Measurements from ENCODE around the gene ZDHHC12.
"Not testable (repeated sequence)": the region's sequence is repeated elsewhere in the genome, so short reads cannot be mapped to it uniquely, and the experiment has no call there.

Gene ZDHHC12

DNA sequence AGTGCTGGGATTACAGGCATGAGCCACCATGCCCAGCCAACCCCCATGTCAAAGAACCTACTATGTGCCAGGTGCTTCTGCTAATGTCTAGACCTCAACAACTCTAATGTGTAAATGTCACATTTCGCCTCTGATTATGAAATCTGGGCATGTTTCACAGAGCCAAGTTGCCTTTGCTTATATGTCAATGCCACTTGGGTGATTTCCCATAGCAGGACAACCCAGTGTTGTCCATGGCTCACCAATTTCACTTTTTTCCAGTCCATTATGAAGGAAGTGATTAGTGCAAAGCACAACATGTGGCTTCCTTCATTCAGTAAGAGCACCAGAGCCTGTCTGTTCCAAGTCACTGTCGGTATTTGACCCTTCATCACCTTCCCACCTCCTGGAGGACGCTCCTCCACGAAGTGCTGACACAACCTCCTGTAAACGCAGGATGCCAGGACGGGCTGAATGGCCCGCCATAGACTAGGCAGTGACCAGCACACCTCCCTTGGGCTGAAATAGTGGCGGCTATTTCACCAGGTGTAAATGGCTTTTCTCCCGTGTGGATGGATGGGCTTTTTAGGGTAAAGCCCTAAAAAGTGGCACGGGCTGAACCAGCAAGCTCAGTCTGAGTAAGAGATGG, 22.6 kb downstream of the ZDHHC12 start:
- DNase-seq (no peak), ATAC-seq (replicated peaks) (no peak)
- Mint-ChIP-seq H3K4me1 (ENCODE audit: low read depth in 2 of 2) (peaks cover 12 to 16% of the 10 kb centered on the region in 2 donors), H3K27ac (no peak overlapping the region), H3K9me3 (no peaks in the 10 kb centered on the region), H3K4me3 (peak overlapping the region in 1 of 2 donors; percentile 47), H3K27me3 (no peaks in the 10 kb centered on the region), H3K36me3 (ENCODE audit: insufficient read depth) (peaks cover 12% of the 10 kb centered on the region)

DNA sequence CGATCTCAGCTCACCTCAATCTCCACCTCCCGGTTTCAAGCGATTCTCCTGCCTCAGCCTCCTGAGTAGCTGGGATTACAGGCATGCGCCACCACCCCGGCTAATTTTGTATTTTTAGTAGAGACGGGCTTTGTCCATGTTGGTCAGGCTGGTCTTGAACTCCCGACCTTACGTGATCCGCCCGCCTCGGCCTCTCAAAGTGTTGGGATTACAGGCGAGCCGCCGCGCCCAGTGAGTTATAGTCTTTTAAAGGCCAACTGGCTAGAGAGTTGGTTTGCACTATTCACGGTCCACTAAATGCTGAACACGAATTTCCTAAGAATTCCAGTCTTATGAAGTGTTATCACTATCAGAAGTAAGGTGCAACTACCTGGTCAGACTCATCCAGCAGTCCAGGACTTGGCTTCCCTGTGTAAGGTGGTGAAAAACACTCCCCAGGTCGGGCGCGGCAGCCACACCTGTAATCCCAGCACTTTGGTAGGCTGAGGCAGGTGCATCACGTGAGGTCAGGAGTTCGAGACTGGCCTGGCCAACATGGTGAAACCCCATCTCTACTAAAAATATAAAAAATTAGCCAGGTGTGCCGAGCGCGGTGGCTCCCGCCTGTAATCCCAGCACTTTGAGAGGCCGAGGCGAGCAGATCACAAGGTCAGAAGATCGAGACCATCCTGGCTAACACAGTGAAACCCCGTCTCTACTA, 24.7 kb downstream of the ZDHHC12 start:
- H3K27ac Mint-ChIP-seq; DNase-seq; H3K27me3 Mint-ChIP-seq; H3K4me3 Mint-ChIP-seq; H3K9me3 Mint-ChIP-seq; ATAC-seq (replicated peaks): not testable (repeated sequence)
- Mint-ChIP-seq H3K4me1 (ENCODE audit: low read depth in 2 of 2) (peaks cover 12 to 16% of the 10 kb centered on the region in 2 donors), H3K36me3 (ENCODE audit: insufficient read depth) (peaks cover 30% of the 10 kb centered on the region)

DNA sequence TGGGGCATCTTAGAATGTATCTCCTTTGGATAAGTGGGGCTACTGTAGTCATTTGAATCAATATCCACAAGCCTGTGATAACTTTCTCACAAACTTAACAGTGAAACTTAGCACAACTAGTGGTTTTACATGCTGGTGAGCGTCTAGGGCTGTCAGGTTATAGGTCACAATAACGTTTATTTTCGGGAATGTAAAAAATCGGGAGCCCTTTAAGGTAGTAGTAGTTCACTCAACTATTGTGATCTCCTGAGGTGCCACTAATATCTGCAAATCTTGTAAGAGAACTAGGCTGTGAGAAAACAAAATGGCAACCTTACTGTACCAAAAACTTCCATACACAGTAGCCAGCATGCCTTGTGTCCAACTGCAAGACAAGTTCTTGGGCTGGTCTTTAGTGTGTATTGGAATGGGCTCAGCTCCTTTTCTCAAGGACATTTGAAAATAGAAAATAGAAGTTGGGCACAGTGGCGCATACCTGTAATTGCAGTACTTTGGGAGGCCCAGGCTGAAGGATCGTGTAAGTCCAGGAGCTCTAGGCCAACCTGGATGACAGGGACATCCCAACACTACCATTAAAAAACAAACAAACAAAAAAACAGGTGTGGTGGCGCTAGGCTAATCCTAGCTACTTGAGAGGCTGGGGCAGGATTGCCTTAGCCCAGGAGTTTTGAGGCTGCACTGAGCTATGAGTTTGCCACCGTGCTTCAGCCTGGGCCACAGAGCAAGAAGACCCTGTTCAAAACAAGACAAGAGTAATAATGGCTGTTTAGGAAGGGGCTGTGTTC, 26.8 kb downstream of the ZDHHC12 start:
- H3K27ac Mint-ChIP-seq: peak overlapping the region in 1 of 2 donors; percentile 50
- H3K36me3 Mint-ChIP-seq (ENCODE audit: insufficient read depth): peaks cover 51% of the 10 kb centered on the region
- H3K27me3 Mint-ChIP-seq: no peaks in the 10 kb centered on the region
- no peaks in the 10 kb centered on the region for H3K9me3 Mint-ChIP-seq
- H3K4me3 Mint-ChIP-seq: no peak overlapping the region
- no peak for DNase-seq
- no peak for ATAC-seq (replicated peaks)
- peaks cover 8 to 17% of the 10 kb centered on the region in 2 donors for H3K4me1 Mint-ChIP-seq (ENCODE audit: low read depth in 2 of 2)

DNA sequence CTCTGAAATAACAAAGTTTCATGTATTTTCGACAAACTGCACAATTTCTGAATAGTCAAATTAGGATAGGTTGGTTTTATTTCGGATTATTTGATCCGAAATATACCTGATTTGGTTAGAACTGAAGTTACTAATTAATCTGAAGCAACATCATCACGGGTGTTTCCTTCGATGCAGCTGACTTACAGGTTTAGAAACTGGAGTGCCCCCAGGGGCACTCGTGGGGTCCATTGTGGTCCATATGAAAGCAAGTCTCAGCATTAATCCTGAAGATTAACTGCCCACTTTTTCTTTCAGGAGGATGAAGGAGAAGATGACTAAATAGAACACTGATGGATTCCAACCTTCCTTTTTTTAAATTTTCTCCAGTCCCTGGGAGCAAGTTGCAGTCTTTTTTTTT, 29.6 kb downstream of the ZDHHC12 start:
- no peak for DNase-seq
- H3K36me3 Mint-ChIP-seq (ENCODE audit: insufficient read depth): peaks cover 68% of the 10 kb centered on the region
- H3K27ac Mint-ChIP-seq: no peak overlapping the region
- no peak overlapping the region for H3K4me3 Mint-ChIP-seq
- H3K27me3 Mint-ChIP-seq: no peaks in the 10 kb centered on the region
- peaks cover 16 to 23% of the 10 kb centered on the region in 2 donors for H3K4me1 Mint-ChIP-seq (ENCODE audit: low read depth in 2 of 2)
- ATAC-seq (replicated peaks): no peak
- H3K9me3 Mint-ChIP-seq: no peaks in the 10 kb centered on the region

DNA sequence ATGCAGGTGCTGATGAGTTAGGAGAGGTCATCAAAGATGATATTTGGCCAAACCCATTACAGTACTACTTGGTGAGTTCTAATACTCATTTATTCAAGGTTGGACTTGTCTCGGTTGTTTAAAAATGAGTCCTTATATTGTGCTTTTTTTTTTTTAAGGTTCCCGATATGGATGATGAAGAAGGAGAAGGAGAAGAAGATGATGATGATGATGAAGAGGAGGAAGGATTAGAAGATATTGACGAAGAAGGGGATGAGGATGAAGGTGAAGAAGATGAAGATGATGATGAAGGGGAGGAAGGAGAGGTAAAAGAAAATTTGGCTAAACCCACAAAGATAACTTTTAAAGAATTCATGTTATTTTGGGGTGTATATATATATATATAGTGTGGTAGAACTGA, 30.2 kb downstream of the ZDHHC12 start:
- Mint-ChIP-seq H3K27ac (peak overlapping the region in 1 of 2 donors; percentile 8), H3K4me1 (ENCODE audit: low read depth in 2 of 2) (peaks cover 16 to 23% of the 10 kb centered on the region in 2 donors), H3K36me3 (ENCODE audit: insufficient read depth) (peaks cover 67% of the 10 kb centered on the region)
- H3K27me3 Mint-ChIP-seq; ATAC-seq (replicated peaks); H3K9me3 Mint-ChIP-seq; DNase-seq; H3K4me3 Mint-ChIP-seq: not testable (repeated sequence)

DNA sequence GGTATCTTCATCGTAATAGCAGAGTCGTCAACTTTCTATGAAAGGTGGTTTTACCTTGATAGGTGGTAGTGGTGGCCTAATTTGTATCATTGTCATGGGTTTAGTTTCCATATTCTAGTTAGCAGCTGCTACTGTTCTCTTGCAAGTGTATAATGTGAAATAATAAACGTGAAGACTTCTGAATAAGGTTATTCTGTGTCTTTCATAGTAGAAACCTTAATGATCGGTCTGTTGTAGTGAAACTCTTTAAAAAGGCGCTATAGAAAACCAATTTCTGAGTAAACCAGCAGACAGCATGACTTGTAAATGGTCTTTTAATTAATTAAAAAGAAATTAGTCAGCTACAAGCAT, 33.3 kb downstream of the ZDHHC12 start:
- no peak for DNase-seq
- H3K27ac Mint-ChIP-seq: peak overlapping the region; percentile 97 to 99
- H3K9me3 Mint-ChIP-seq: no peaks in the 10 kb centered on the region
- H3K36me3 Mint-ChIP-seq (ENCODE audit: insufficient read depth): peaks cover 70% of the 10 kb centered on the region
- H3K27me3 Mint-ChIP-seq: no peaks in the 10 kb centered on the region
- peaks cover 31 to 42% of the 10 kb centered on the region in 2 donors for H3K4me1 Mint-ChIP-seq (ENCODE audit: low read depth in 2 of 2)
- peak; percentile 18 for ATAC-seq (replicated peaks)
- H3K4me3 Mint-ChIP-seq: peak overlapping the region; percentile 94 to 99

DNA sequence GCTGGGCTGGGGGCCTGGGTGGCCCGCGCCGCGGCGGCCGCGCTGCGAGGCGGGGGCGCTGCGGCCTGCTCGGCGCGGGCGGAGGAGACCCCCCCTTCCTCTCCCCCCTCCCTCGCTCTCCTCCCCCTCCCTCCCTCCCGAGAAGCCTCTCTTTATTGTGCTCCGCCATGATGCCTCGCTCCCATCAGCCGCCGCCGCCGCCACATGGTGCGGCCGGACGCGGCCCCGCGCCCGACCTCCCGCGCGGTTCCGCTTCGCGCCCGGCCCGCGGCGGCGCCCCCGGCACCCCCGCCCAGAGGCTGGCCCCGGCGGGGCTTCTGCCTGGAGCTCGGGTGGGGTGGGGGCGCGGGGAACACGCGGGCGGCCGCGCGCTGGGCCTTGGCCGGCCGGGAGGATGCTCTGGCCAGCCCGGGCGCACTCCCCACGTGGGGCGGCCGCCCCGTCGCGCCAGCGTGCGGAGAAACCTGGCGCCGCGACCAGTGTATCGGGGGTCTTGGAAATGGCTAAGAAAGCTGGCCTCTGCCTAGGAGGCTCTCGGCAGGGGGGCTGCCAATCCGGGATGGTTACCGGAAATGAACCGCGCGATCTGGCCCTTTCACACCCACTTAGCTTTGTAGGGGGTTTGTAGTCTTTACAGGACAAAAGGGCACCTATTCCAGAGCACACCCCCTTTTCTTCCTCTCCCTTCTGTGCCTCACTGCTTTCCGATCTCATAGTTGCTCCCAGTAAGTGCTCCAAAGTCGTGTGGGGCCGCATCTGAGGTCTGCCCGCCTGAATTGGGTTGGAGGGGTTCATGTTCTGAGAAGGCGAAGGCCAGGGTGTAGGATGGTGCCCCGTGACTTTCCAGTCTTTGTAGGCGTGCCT, 33.9 kb downstream of the ZDHHC12 start:
- Mint-ChIP-seq H3K36me3 (ENCODE audit: insufficient read depth) (peaks cover 64% of the 10 kb centered on the region), H3K9me3 (no peaks in the 10 kb centered on the region), H3K4me3 (peak overlapping the region; percentile 94 to 99), H3K27me3 (no peaks in the 10 kb centered on the region), H3K27ac (peak overlapping the region; percentile 97 to 99), H3K4me1 (ENCODE audit: low read depth in 2 of 2) (peaks cover 37 to 48% of the 10 kb centered on the region in 2 donors)
- peak; percentile 26 to 28 (median 27) for DNase-seq
- ATAC-seq (replicated peaks): peak; percentile 24

DNA sequence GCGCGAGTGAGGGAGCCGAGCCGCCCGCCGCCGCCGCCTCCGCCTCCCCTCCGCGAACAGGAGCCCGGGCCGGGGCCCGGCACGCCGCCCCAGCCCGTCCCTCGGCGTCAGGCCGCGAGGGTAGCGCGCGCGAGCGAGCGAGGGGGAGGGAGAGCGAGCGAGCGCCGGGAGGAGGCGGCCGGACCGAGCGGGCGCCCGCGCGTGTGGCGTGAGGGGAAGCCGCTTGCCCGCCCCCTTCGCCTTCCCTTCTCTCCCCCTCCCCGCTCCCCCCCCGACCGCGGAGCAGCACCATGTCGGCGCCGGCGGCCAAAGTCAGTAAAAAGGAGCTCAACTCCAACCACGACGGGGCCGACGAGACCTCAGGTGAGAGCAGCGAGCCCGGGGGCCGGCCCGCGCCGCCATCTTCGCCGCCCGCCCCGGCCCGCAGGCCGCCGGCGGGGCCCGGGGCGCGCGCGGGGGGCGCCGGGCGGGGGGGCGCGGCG, 34.6 kb downstream of the ZDHHC12 start:
- ATAC-seq (replicated peaks): peak; percentile 20
- Mint-ChIP-seq H3K9me3 (no peaks in the 10 kb centered on the region), H3K27me3 (no peaks in the 10 kb centered on the region), H3K36me3 (ENCODE audit: insufficient read depth) (peaks cover 58% of the 10 kb centered on the region), H3K4me1 (ENCODE audit: low read depth in 2 of 2) (peaks cover 44 to 55% of the 10 kb centered on the region in 2 donors), H3K27ac (no peak overlapping the region), H3K4me3 (peak overlapping the region; percentile 78 to 82)
- peak in 2 of 3 experiments; percentile 46 to 48 for DNase-seq

DNA sequence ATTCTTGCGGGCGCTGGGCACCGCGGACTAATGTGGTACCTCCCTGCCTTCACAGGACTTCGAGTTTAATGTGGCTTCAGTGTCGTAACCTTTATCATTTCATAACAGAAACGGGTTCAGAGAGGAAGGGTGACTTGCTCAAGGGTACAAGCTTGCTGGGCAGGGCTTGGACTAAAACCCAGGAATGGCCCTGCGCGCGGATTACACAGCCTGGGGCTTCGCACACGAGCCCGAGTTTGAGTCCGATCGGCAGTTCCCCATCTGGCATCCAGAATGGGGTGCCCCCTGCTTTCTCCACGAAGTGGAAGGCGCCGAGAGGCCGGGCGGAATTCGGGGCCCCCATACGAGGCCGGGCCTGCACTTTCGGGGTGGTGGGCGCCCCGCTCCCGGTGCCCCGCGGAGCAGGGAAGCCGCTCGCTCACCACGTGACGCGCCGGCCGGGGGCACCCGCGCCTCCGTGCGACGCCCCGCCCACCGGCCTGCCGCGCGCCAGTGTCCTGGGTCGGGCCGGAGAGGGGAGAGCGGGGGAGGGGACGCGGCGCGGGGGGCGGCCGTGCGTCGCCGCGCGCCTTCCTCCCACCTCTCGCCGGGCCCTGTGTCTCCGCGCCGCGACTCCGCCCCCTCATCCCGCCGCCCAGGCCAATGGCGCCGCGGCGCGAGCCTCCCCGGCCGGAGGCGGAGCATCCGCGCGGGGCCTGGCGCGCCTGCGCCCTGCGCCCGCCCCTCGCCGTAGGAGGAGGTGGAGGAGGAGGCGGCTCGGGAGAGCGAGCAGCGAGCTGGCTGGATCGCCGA, 35.2 kb downstream of the ZDHHC12 start, which contains the start of gene SET:
TSS of gene SET (plus strand) at position 722 of the 792 bp plus-strand sequence. CDS start 361 bp downstream, outside the sequence.
- Mint-ChIP-seq H3K27ac (peak within 1 kb of the TSS; percentile 94 to 99), H3K9me3 (no peaks in the 10 kb centered on the region), H3K27me3 (no peaks in the 10 kb centered on the region), H3K36me3 (ENCODE audit: insufficient read depth) (peaks cover 58% of the 10 kb centered on the region), H3K4me3 (peak within 1 kb of the TSS; percentile 94 to 99), H3K4me1 (ENCODE audit: low read depth in 2 of 2) (peaks cover 47 to 59% of the 10 kb centered on the region in 2 donors)
- peak; percentile 86 to 92 (median 87) for DNase-seq
- ATAC-seq (replicated peaks): peak; percentile 72

DNA sequence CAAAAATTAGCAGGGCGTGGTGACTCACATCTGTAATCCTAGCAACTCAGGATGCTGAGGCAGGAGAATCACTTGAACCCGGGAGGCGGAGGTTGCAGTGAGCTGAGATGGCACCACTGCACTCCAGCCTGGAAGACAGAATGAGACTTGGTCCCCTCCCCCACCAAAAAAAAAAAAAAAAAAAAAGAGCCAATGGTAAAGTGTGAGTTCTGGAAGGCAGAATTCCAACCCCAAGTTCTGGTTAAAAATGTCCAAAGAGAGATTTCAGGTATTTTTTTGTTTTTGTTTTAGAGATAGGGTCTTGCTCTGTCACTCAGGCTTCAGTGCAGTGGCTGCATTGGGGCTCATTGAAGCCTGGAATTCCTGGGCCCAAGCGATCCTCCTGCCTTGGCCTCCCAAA, 36.5 kb downstream of the ZDHHC12 start:
- Mint-ChIP-seq H3K36me3 (ENCODE audit: insufficient read depth) (peaks cover 46% of the 10 kb centered on the region), H3K27me3 (no peaks in the 10 kb centered on the region), H3K9me3 (no peaks in the 10 kb centered on the region), H3K4me1 (ENCODE audit: low read depth in 2 of 2) (peaks cover 52 to 59% of the 10 kb centered on the region in 2 donors), H3K4me3 (peak overlapping the region; percentile 95), H3K27ac (peak overlapping the region; percentile 98)
- DNase-seq (no peak), ATAC-seq (replicated peaks) (no peak)

DNA sequence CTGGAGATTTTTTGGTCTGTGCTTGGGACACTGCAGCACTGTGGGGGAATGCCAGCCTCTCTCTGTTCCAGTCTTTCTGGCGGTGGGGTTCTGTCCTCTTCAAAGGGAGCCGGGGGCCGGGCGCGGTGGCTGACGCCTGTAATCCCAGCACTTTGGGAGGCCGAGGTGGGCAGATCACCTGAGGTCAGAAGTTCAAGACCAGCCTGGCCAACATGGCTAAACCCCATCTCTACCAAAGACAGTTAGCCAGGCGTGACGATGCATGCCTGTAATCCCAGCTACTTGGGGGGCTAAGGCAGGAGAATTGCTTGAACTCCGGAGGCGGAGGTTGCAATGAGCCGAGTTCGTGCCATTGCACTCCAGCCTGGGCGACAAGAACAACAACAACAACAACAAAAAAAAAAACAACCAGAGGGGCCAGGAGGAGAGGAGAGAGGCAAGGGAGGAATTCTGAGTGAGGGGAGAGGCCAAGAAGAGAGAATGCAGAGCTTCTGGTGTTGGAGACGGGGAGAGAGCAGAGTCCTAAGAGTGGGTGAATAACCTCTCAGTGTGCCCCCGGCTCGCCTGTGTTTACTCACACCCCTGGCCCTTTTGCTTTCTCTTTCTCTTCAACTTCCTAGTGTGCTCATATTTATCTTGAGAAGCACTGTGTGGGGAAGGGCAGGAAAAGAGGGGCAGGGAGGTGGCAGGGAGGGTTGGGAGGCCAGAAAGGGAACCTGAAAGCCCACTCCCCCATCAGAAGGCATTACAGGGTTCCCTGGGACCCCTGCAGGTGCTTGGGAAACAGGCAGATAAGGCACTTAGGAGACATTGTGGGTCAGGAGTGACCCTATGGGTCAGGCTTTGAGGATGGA, 38.1 kb downstream of the ZDHHC12 start:
- peaks cover 41 to 54% of the 10 kb centered on the region in 2 donors for H3K4me1 Mint-ChIP-seq (ENCODE audit: low read depth in 2 of 2)
- peak overlapping the region; percentile 95 for H3K4me3 Mint-ChIP-seq
- no peak for ATAC-seq (replicated peaks)
- H3K9me3 Mint-ChIP-seq: no peaks in the 10 kb centered on the region
- H3K36me3 Mint-ChIP-seq (ENCODE audit: insufficient read depth): peaks cover 30% of the 10 kb centered on the region
- peak in 1 of 3 experiments; percentile 18 for DNase-seq
- H3K27ac Mint-ChIP-seq: peak overlapping the region; percentile 98
- H3K27me3 Mint-ChIP-seq: no peaks in the 10 kb centered on the region

All from effector memory CD8-positive, alpha-beta T cell (primary cell).